Measurements from ENCODE around the gene HTR6.

- TF ChIP-seq CTCF (IDR thresholded peaks at IDR 0.05 in 4 of 5, conservative IDR thresholded peaks at IDR 0.05 in 1 of 5) = peak; percentile 39 to 76 (median 43)
- TF ChIP-seq POLR2A (IDR thresholded peaks at IDR 0.05) = no peak
These were observed 2.9 kb upstream of the HTR6 start for GRCh38 chr1:19661721-19662228.

All from gastrocnemius medialis (tissue), 4 donors.